ENCODE data around the gene FBXL7. TPM values are rescaled to one million over a fixed set of nuclear protein-coding genes. Genes with fewer than 3 reads are reported as not detected.

FBXL7 gene
- total RNA-seq, 2 experiments from 2014 or later, result not detected

- no peak for DNase-seq
- H3K4me1 Mint-ChIP-seq, result no peaks in the 10 kb centered on the region
- H3K27ac Mint-ChIP-seq, result no peak overlapping the region
- ATAC-seq, result no peak
- H3K36me3 Mint-ChIP-seq (ENCODE audit: low read depth), result no peaks in the 10 kb centered on the region
- intact Hi-C loops (cut with DNase I, micrococcal nuclease), result no loop called here
- H3K9me3 Mint-ChIP-seq (ENCODE audit: low read depth), result peaks cover 2% of the 10 kb centered on the region
- no peak overlapping the region for H3K4me3 Mint-ChIP-seq
- H3K27me3 Mint-ChIP-seq, result no peaks in the 10 kb centered on the region
- ChIA-PET CTCF (no interaction called here), POLR2A (no interaction called here)
Observed at GRCh38 chr5:15483351-15484097, 16.5 kb upstream of the FBXL7 start.

GRCh38 chr5:15487228-15487627, 12.8 kb upstream of the FBXL7 start:
- Mint-ChIP-seq H3K4me3 (no peak overlapping the region), H3K9me3 (ENCODE audit: low read depth) (no peaks in the 10 kb centered on the region), H3K27me3 (no peaks in the 10 kb centered on the region), H3K27ac (no peak overlapping the region), H3K36me3 (ENCODE audit: low read depth) (no peaks in the 10 kb centered on the region), H3K4me1 (no peaks in the 10 kb centered on the region)
- CTCF ChIA-PET, result no interaction called here
- ATAC-seq, result no peak
- intact Hi-C loops (cut with DNase I, micrococcal nuclease), result no loop called here
- no peak for DNase-seq
- POLR2A ChIA-PET, result no interaction called here

GRCh38 chr5:15489571-15490235, 10.3 kb upstream of the FBXL7 start:
- H3K4me1 Mint-ChIP-seq, result no peaks in the 10 kb centered on the region
- ChIA-PET POLR2A (no interaction called here), CTCF (no interaction called here)
- H3K36me3 Mint-ChIP-seq (ENCODE audit: low read depth), result no peaks in the 10 kb centered on the region
- H3K27me3 Mint-ChIP-seq, result no peaks in the 10 kb centered on the region
- no peaks in the 10 kb centered on the region for H3K9me3 Mint-ChIP-seq (ENCODE audit: low read depth)
- DNase-seq (no peak), ATAC-seq (no peak)
- intact Hi-C loops (cut with DNase I, micrococcal nuclease), result no loop called here
- H3K4me3 Mint-ChIP-seq, result no peak overlapping the region
- no peak overlapping the region for H3K27ac Mint-ChIP-seq

GRCh38 chr5:15492545-15492944, 7.4 kb upstream of the FBXL7 start:
- no peak for ATAC-seq
- POLR2A ChIA-PET, result no interaction called here
- no peak overlapping the region for H3K4me3 Mint-ChIP-seq
- DNase-seq, result no peak
- intact Hi-C loops (cut with DNase I, micrococcal nuclease), result no loop called here
- no peaks in the 10 kb centered on the region for H3K4me1 Mint-ChIP-seq
- no peaks in the 10 kb centered on the region for H3K27me3 Mint-ChIP-seq
- H3K9me3 Mint-ChIP-seq (ENCODE audit: low read depth), result no peaks in the 10 kb centered on the region
- H3K27ac Mint-ChIP-seq, result no peak overlapping the region
- H3K36me3 Mint-ChIP-seq (ENCODE audit: low read depth), result no peaks in the 10 kb centered on the region
- CTCF ChIA-PET, result no interaction called here

GRCh38 chr5:15493501-15493900, 6.5 kb upstream of the FBXL7 start:
- Mint-ChIP-seq H3K27ac (no peak overlapping the region), H3K9me3 (ENCODE audit: low read depth) (no peaks in the 10 kb centered on the region), H3K4me3 (no peak overlapping the region), H3K4me1 (no peaks in the 10 kb centered on the region), H3K27me3 (peaks cover 5% of the 10 kb centered on the region), H3K36me3 (ENCODE audit: low read depth) (no peaks in the 10 kb centered on the region)
- DNase-seq (no peak), ATAC-seq (no peak)
- intact Hi-C loops (cut with DNase I, micrococcal nuclease), result no loop called here
- POLR2A ChIA-PET, result no interaction called here
- CTCF ChIA-PET, result no interaction called here

GRCh38 chr5:15495026-15495425, 5.0 kb upstream of the FBXL7 start:
- DNase-seq (no peak), ATAC-seq (no peak)
- Mint-ChIP-seq H3K9me3 (ENCODE audit: low read depth) (no peaks in the 10 kb centered on the region), H3K4me1 (no peaks in the 10 kb centered on the region), H3K27me3 (peaks cover 11% of the 10 kb centered on the region), H3K4me3 (no peak overlapping the region), H3K36me3 (ENCODE audit: low read depth) (no peaks in the 10 kb centered on the region), H3K27ac (no peak overlapping the region)
- intact Hi-C loops (cut with DNase I, micrococcal nuclease), result no loop called here
- POLR2A ChIA-PET, result no interaction called here
- CTCF ChIA-PET, result no interaction called here

GRCh38 chr5:15496886-15497285, 3.1 kb upstream of the FBXL7 start:
- Mint-ChIP-seq H3K27ac (no peak overlapping the region), H3K36me3 (ENCODE audit: low read depth) (no peaks in the 10 kb centered on the region), H3K4me3 (no peak overlapping the region), H3K27me3 (peaks cover 24% of the 10 kb centered on the region), H3K4me1 (no peaks in the 10 kb centered on the region), H3K9me3 (ENCODE audit: low read depth) (no peaks in the 10 kb centered on the region)
- ATAC-seq (no peak), DNase-seq (no peak)
- POLR2A ChIA-PET, result no interaction called here
- CTCF ChIA-PET, result interaction anchor here (0.6 to 1.3 kb wide), 2 partner anchors 8 to 1717 kb away, joined by 3 to 4 read pairs; no protein-coding TSS in a partner anchor
- intact Hi-C loops (cut with DNase I, micrococcal nuclease), result no loop called here

- ChIA-PET POLR2A (no interaction called here), CTCF (no interaction called here)
- no peak for ATAC-seq
- intact Hi-C loops (cut with DNase I, micrococcal nuclease), result no loop called here
- peaks cover 2% of the 10 kb centered on the region for H3K9me3 Mint-ChIP-seq (ENCODE audit: low read depth)
- DNase-seq, result no peak
- no peaks in the 10 kb centered on the region for H3K4me1 Mint-ChIP-seq
- H3K4me3 Mint-ChIP-seq, result no peak overlapping the region
- H3K36me3 Mint-ChIP-seq (ENCODE audit: low read depth), result no peaks in the 10 kb centered on the region
- peaks cover 30% of the 10 kb centered on the region for H3K27me3 Mint-ChIP-seq
- H3K27ac Mint-ChIP-seq, result no peak overlapping the region
Observed at GRCh38 chr5:15500325-15501001, 483 bp downstream of the FBXL7 start.

- Mint-ChIP-seq H3K4me1 (no peaks in the 10 kb centered on the region), H3K27me3 (peaks cover 30% of the 10 kb centered on the region), H3K36me3 (ENCODE audit: low read depth) (no peaks in the 10 kb centered on the region), H3K4me3 (no peak overlapping the region), H3K9me3 (ENCODE audit: low read depth) (peaks cover 2% of the 10 kb centered on the region), H3K27ac (no peak overlapping the region)
- CTCF ChIA-PET, result no interaction called here
- ATAC-seq, result no peak
- intact Hi-C loops (cut with DNase I, micrococcal nuclease), result no loop called here
- POLR2A ChIA-PET, result no interaction called here
- no peak for DNase-seq
Observed at GRCh38 chr5:15501091-15501791, 1.3 kb downstream of the FBXL7 start.

GRCh38 chr5:15502208-15502607, 2.2 kb downstream of the FBXL7 start:
- Mint-ChIP-seq H3K4me3 (no peak overlapping the region), H3K27me3 (peaks cover 30% of the 10 kb centered on the region), H3K4me1 (no peaks in the 10 kb centered on the region), H3K27ac (no peak overlapping the region), H3K9me3 (ENCODE audit: low read depth) (peaks cover 2% of the 10 kb centered on the region), H3K36me3 (ENCODE audit: low read depth) (no peaks in the 10 kb centered on the region)
- intact Hi-C loops (cut with DNase I, micrococcal nuclease), result no loop called here
- ATAC-seq (no peak), DNase-seq (no peak)
- ChIA-PET CTCF (no interaction called here), POLR2A (no interaction called here)

- Mint-ChIP-seq H3K36me3 (ENCODE audit: low read depth) (no peaks in the 10 kb centered on the region), H3K27me3 (peaks cover 12% of the 10 kb centered on the region), H3K27ac (no peak overlapping the region), H3K4me3 (no peak overlapping the region), H3K4me1 (no peaks in the 10 kb centered on the region), H3K9me3 (ENCODE audit: low read depth) (peaks cover 2% of the 10 kb centered on the region)
- DNase-seq (no peak), ATAC-seq (no peak)
- ChIA-PET POLR2A (no interaction called here), CTCF (no interaction called here)
- intact Hi-C loops (cut with DNase I, micrococcal nuclease), result no loop called here
Observed at GRCh38 chr5:15506146-15506545, 6.2 kb downstream of the FBXL7 start.

GRCh38 chr5:15506897-15507296, 6.9 kb downstream of the FBXL7 start:
- DNase-seq (no peak), ATAC-seq (no peak)
- H3K4me3 Mint-ChIP-seq, result no peak overlapping the region
- H3K27ac Mint-ChIP-seq, result no peak overlapping the region
- intact Hi-C loops (cut with DNase I, micrococcal nuclease), result no loop called here
- H3K4me1 Mint-ChIP-seq, result no peaks in the 10 kb centered on the region
- no peaks in the 10 kb centered on the region for H3K36me3 Mint-ChIP-seq (ENCODE audit: low read depth)
- POLR2A ChIA-PET, result no interaction called here
- CTCF ChIA-PET, result interaction anchor here (0.6 kb wide), 1 partner anchor 162 kb away, joined by 3 read pairs; no protein-coding TSS in a partner anchor
- H3K27me3 Mint-ChIP-seq, result peaks cover 6% of the 10 kb centered on the region
- H3K9me3 Mint-ChIP-seq (ENCODE audit: low read depth), result peaks cover 2% of the 10 kb centered on the region

Data from activated CD4-positive, alpha-beta T cell treated with anti-CD3 and anti-CD28 coated beads for 36 hours (primary cell).